Left hindlimb (tissue), 1 donor: Measurements from ENCODE around the gene FBXO21.

Source experiments
- DNase-seq: peaks from one replicate; pipeline ENCODE4 v3.0.0-alpha.2; 2018

The FBXO21 gene

GRCh38 chr12:117162167-117162539 lies 28.1 kb downstream of the FBXO21 start:
- no peak for DNase-seq

GRCh38 chr12:117161460-117162166 lies 28.7 kb downstream of the FBXO21 start:
- no peak for DNase-seq

GRCh38 chr12:117159674-117160073 lies 30.6 kb downstream of the FBXO21 start:
- no peak for DNase-seq

GRCh38 chr12:117158911-117159553 lies 31.2 kb downstream of the FBXO21 start:
- DNase-seq = no peak

- DNase-seq = no peak
These were observed 32.2 kb downstream of the FBXO21 start for GRCh38 chr12:117158096-117158495.

GRCh38 chr12:117155278-117156060 lies 34.8 kb downstream of the FBXO21 start:
- no peak for DNase-seq

- no peak for DNase-seq
These were observed 37.2 kb downstream of the FBXO21 start for GRCh38 chr12:117152793-117153775.

- DNase-seq = no peak
These were observed 38.8 kb downstream of the FBXO21 start for GRCh38 chr12:117151403-117152031.

GRCh38 chr12:117149431-117149830 lies 40.8 kb downstream of the FBXO21 start:
- no peak for DNase-seq

- DNase-seq = no peak
These were observed 41.6 kb downstream of the FBXO21 start for GRCh38 chr12:117148642-117149041.

GRCh38 chr12:117147639-117148038 lies 42.6 kb downstream of the FBXO21 start:
- DNase-seq = no peak

GRCh38 chr12:117145597-117146154 lies 44.6 kb downstream of the FBXO21 start:
- no peak for DNase-seq

- DNase-seq = no peak
These were observed 45.7 kb downstream of the FBXO21 start for GRCh38 chr12:117144599-117144998.

GRCh38 chr12:117143008-117143532 lies 47.2 kb downstream of the FBXO21 start:
- no peak for DNase-seq

- no peak for DNase-seq
These were observed 48.2 kb downstream of the FBXO21 start for GRCh38 chr12:117142094-117142493.

- no peak for DNase-seq
These were observed 49.0 kb downstream of the FBXO21 start for GRCh38 chr12:117141097-117141898.

GRCh38 chr12:117140397-117141096 lies 49.7 kb downstream of the FBXO21 start:
- no peak for DNase-seq

- no peak for DNase-seq
These were observed 51.1 kb downstream of the FBXO21 start for GRCh38 chr12:117139025-117139717.

GRCh38 chr12:117134721-117135120 lies 55.5 kb downstream of the FBXO21 start:
- DNase-seq = no peak
